H1 (cell line): ENCODE measurements around the gene OR13J1. TPM values are rescaled to one million over a fixed set of nuclear protein-coding genes. Genes with fewer than 3 reads are reported as not detected.

Experiments used
- polyA plus RNA-seq, 7 experiments: library from polyadenylated mRNA; depleted of rRNA in 3 of 7; stranded (reverse) in 5 of 7; unstranded in 2 of 7; fragments of >200 nt in 5 of 7; fragments of 200-250 nt in 2 of 7; gene quantifications; 1 replicate in 5 of 7; 2 replicates in 1 of 7; 4 replicates in 1 of 7; pipeline versions ENCODE4 v1.2.1 to v1.2.3, GENCODE V29; 2011 to 2013; ENCODE audit warnings: missing spikeins in 2 of 7, mixed read lengths in 2 of 7
- total RNA-seq: library from RNA; stranded (reverse); fragmentation: NEBNext Ultra II Directional; extraction: Animal tissue kit (Norgen Biotek cat#: 25700); gene quantifications from 2 replicates; pipeline ENCODE4 v1.2.1, GENCODE V29; 2021
- TF ChIP-seq, protein P1 (sequence below): IDR thresholded peaks from 2 replicates; pipeline ENCODE4 v1.6.1; 2012; ENCODE audit warnings: low read length, inconsistent platforms

Gene OR13J1
- total and polyA plus RNA-seq, 2 of the 8 experiments (the other 6 are each of a cell fraction or from before 2014, with no cell fraction given): not detected

DNA sequence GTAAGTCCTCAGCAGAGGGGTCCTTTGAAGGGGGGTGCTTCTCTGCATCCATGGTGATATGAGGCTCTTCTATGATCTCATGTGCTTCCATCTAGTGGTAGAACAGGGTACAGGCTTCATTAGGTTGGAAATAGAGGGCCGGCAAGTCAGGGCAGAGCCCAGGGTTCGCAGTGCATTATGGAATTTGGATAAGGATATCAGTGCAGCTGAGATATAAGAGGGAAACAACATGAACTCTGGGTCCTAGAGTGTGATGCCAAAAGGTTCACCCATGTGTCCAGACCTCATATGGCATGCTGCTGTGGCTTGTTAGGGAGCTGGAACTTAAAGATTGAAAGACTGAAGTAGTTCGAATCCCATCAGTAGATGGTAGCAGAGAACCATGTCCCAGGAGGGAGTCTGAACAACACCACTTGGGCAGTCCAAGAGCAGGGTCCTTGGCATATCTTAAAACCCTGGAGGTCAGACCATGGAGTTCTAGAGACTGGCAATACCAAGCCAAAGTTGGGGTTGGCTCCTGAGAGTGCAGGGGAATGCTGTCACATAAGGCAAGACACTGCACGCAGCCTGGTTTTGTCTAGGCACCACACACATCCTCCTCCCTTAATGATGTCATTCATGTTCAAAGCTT lies 44.0 kb downstream of the OR13J1 start (continued):
- TF ChIP-seq, protein P1, sequence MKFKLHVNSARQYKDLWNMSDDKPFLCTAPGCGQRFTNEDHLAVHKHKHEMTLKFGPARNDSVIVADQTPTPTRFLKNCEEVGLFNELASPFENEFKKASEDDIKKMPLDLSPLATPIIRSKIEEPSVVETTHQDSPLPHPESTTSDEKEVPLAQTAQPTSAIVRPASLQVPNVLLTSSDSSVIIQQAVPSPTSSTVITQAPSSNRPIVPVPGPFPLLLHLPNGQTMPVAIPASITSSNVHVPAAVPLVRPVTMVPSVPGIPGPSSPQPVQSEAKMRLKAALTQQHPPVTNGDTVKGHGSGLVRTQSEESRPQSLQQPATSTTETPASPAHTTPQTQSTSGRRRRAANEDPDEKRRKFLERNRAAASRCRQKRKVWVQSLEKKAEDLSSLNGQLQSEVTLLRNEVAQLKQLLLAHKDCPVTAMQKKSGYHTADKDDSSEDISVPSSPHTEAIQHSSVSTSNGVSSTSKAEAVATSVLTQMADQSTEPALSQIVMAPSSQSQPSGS: no peak
